ENCODE measurements around the gene ASXL3. TPM values are rescaled to one million over a fixed set of nuclear protein-coding genes. Genes with fewer than 3 reads are reported as not detected.

Gene ASXL3
- total and polyA plus RNA-seq, 2 donors (not counting 1 experiment from before 2014, with no cell fraction given), result 0.02 TPM; not detected in 1

- no peak for TF ChIP-seq EZH2 (IDR thresholded peaks at IDR 0.05; ENCODE audit: borderline replicate concordance, insufficient read depth, low read depth, low read length, poor library complexity, severe bottlenecking)
- TF ChIP-seq CTCF (IDR thresholded peaks at IDR 0.05), result no peak
- Histone ChIP-seq H3K27ac (ENCODE audit: low read length in 2 of 2) (no peak overlapping the region), H3K4me3 (ENCODE audit: control extremely low read depth in 1 of 5, extremely low read depth in 1 of 5, insufficient read depth in 1 of 5, low read depth in 2 of 5, low read length in 4 of 5) (no peak overlapping the region), H3K4me2 (replicated peaks; ENCODE audit: low read depth, low read length, poor library complexity, severe bottlenecking) (no peak overlapping the region), H2AFZ (ENCODE audit: insufficient read depth, low read depth, low read length, poor library complexity, severe bottlenecking) (no peak overlapping the region), H3K79me2 (ENCODE audit: control insufficient read depth, insufficient read depth, low read length) (no peaks in the 10 kb centered on the region), H3K9ac (ENCODE audit: low read length) (no peak overlapping the region), H3K9me3 (ENCODE audit: control extremely low read depth in 1 of 3, control insufficient read depth in 2 of 3, insufficient read depth in 1 of 3, low read length in 2 of 3) (no peaks in the 10 kb centered on the region), H3K4me1 (ENCODE audit: control insufficient read depth in 2 of 2, insufficient read depth in 2 of 2, low read length in 2 of 2) (no peaks in the 10 kb centered on the region), H3K36me3 (replicated peaks in 1 of 2; ENCODE audit: control extremely low read depth in 1 of 2, control insufficient read depth in 1 of 2, extremely low read depth in 1 of 2, insufficient read depth in 2 of 2, low read length in 1 of 2) (no peaks in the 10 kb centered on the region), H4K20me1 (ENCODE audit: control insufficient read depth, insufficient read depth, low read length, poor library complexity, severe bottlenecking) (no peaks in the 10 kb centered on the region), H3K27me3 (replicated peaks in 1 of 4; ENCODE audit: control extremely low read depth in 1 of 4, control insufficient read depth in 3 of 4, insufficient read depth in 4 of 4, low read length in 3 of 4) (no peaks in the 10 kb centered on the region)
- CTCF ChIA-PET, result interaction anchor here (1.3 kb wide), 1 partner anchor 9 kb away, joined by 3 read pairs; no protein-coding TSS in a partner anchor
- ATAC-seq (ENCODE audit: low read depth) (no peak), DNase-seq (no peak)
- POLR2A ChIA-PET, result no interaction called here
- 90% methylated on average over 2 of the region's 3 CpGs for WGBS (ENCODE audit: insufficient coverage)
- Mint-ChIP-seq H3K9me3 (ENCODE audit: insufficient read depth) (no peaks in the 10 kb centered on the region), H3K27me3 (no peaks in the 10 kb centered on the region), H3K27ac (no peak overlapping the region), H3K4me3 (no peak overlapping the region), H3K4me1 (no peaks in the 10 kb centered on the region)
- intact Hi-C loops (cut with micrococcal nuclease), result no loop called here
Observed at GRCh38 chr18:33616556-33616955, 38.5 kb downstream of the ASXL3 start.

DNA sequence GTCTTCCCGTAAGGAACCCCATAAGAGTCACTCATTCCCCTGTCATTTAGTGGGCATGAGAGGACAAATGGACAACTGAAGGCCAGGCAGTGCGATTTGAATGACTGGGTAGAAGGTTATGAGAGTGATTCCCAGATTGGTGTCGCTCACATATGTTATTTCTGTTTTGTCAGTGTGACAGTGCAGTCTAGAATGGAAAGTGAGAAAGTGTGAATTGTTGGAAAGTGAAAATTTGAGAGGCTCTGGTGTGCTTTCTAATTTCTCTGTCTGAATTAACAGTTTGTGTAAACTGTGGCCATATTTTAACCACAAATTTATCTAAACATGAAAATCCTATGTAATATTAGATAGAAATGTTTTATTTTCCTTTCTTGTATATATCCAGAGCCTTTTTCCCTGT, 49.1 kb downstream of the ASXL3 start:
- Histone ChIP-seq H3K27ac (ENCODE audit: low read length in 2 of 2) (no peak overlapping the region), H3K27me3 (replicated peaks in 1 of 4; ENCODE audit: control extremely low read depth in 1 of 4, control insufficient read depth in 3 of 4, insufficient read depth in 4 of 4, low read length in 3 of 4) (no peaks in the 10 kb centered on the region), H3K4me3 (ENCODE audit: control extremely low read depth in 1 of 5, extremely low read depth in 1 of 5, insufficient read depth in 1 of 5, low read depth in 2 of 5, low read length in 4 of 5) (no peak overlapping the region), H2AFZ (ENCODE audit: insufficient read depth, low read depth, low read length, poor library complexity, severe bottlenecking) (no peak overlapping the region), H3K4me1 (ENCODE audit: control insufficient read depth in 2 of 2, insufficient read depth in 2 of 2, low read length in 2 of 2) (no peaks in the 10 kb centered on the region), H3K79me2 (ENCODE audit: control insufficient read depth, insufficient read depth, low read length) (no peaks in the 10 kb centered on the region), H3K4me2 (replicated peaks; ENCODE audit: low read depth, low read length, poor library complexity, severe bottlenecking) (no peak overlapping the region), H3K9ac (ENCODE audit: low read length) (no peak overlapping the region), H3K36me3 (replicated peaks in 1 of 2; ENCODE audit: control extremely low read depth in 1 of 2, control insufficient read depth in 1 of 2, extremely low read depth in 1 of 2, insufficient read depth in 2 of 2, low read length in 1 of 2) (no peaks in the 10 kb centered on the region), H3K9me3 (ENCODE audit: control extremely low read depth in 1 of 3, control insufficient read depth in 2 of 3, insufficient read depth in 1 of 3, low read length in 2 of 3) (no peaks in the 10 kb centered on the region), H4K20me1 (ENCODE audit: control insufficient read depth, insufficient read depth, low read length, poor library complexity, severe bottlenecking) (no peaks in the 10 kb centered on the region)
- H3K27me3 Mint-ChIP-seq, result no peaks in the 10 kb centered on the region
- DNase-seq (no peak), ATAC-seq (ENCODE audit: low read depth) (no peak)
- TF ChIP-seq CTCF (IDR thresholded peaks at IDR 0.05), result no peak
- TF ChIP-seq EZH2 (IDR thresholded peaks at IDR 0.05; ENCODE audit: borderline replicate concordance, insufficient read depth, low read depth, low read length, poor library complexity, severe bottlenecking), result no peak
- no peak overlapping the region for H3K4me3 Mint-ChIP-seq
- POLR2A ChIA-PET, result no interaction called here
- 93% methylated on average over 3 of the region's 3 CpGs for WGBS (ENCODE audit: insufficient coverage)
- CTCF ChIA-PET, result no interaction called here
- no peaks in the 10 kb centered on the region for H3K9me3 Mint-ChIP-seq (ENCODE audit: insufficient read depth)
- H3K4me1 Mint-ChIP-seq, result no peaks in the 10 kb centered on the region
- no peak overlapping the region for H3K27ac Mint-ChIP-seq
- intact Hi-C loops (cut with micrococcal nuclease), result no loop called here
